Lower lobe of right lung (tissue), 2 donors: ENCODE results near the gene PBX4. TPM values are rescaled to one million over a fixed set of nuclear protein-coding genes. Genes with fewer than 3 reads are reported as not detected.

Experiments used
- ATAC-seq, 2 donors: fragments of 200-7000 bp; cut with Tn5 transposase; one replicate each; pipeline ENCODE4 v1.9.1; 2020 to 2022; ENCODE audit warnings: mild to moderate bottlenecking in 2 of 2, moderate library complexity in 2 of 2
- DNase-seq: peaks from one replicate; pipeline ENCODE4 v3.0.0-alpha.2; 2020
- H3K27ac ChIP-seq: fragments of 200-600 bp; one replicate; pipeline ENCODE4 v1.8.0; 2022
- H3K27me3 ChIP-seq: fragments of 200-600 bp; one replicate; pipeline ENCODE4 v1.8.0; 2022; ENCODE audit warnings: low read depth
- H3K36me3 ChIP-seq: fragments of 200-600 bp; one replicate; pipeline ENCODE4 v1.8.0; 2022; ENCODE audit warnings: mild to moderate bottlenecking
- H3K4me1 ChIP-seq: fragments of 200-600 bp; one replicate; pipeline ENCODE4 v1.8.0; 2022
- H3K4me3 ChIP-seq: fragments of 200-600 bp; one replicate; pipeline ENCODE4 v1.8.0; 2022; ENCODE audit warnings: mild to moderate bottlenecking
- H3K9me3 ChIP-seq: fragments of 200-600 bp; one replicate; pipeline ENCODE4 v1.8.0; 2022
- CTCF ChIP-seq: fragments of 200-600 bp; IDR thresholded peaks from one replicate; pipeline ENCODE4 v1.8.0; 2022; ENCODE audit warnings: antibody characterized with exemption, mild to moderate bottlenecking
- intact Hi-C: fragments of 100-400 bp; cut with DNase I; formaldehyde crosslinking; loops from one replicate; pipeline ENCODE4 v1.11.0; 2022
- total RNA-seq: library from RNA; stranded (reverse); fragmentation: NEBNext Ultra II Directional; extraction: Animal tissue kit (Norgen Biotek cat#: 25700); gene quantifications from one replicate; pipeline ENCODE4 v1.2.1, GENCODE V29; 2021
- donor health status: DM: no; HTN: yes; CAD: no; lungs with severe emphysema.

Gene PBX4
- total RNA-seq, 1 donor from 2014 or later: 3.7 TPM

- DNase-seq (no peak), ATAC-seq (no peak)
- H3K36me3 ChIP-seq: no peaks in the 10 kb centered on the region
- no peaks in the 10 kb centered on the region for H3K4me1 ChIP-seq
- no peak overlapping the region for H3K4me3 ChIP-seq
- TF ChIP-seq CTCF: no peak
- no peaks in the 10 kb centered on the region for H3K9me3 ChIP-seq
- peaks cover 29% of the 10 kb centered on the region for H3K27me3 ChIP-seq
- no peak overlapping the region for H3K27ac ChIP-seq
- intact Hi-C loops: no loop called here
Observed at GRCh38 chr19:19549804-19550464, 68.6 kb downstream of the PBX4 start.

- H3K4me3 ChIP-seq: no peak overlapping the region
- no peaks in the 10 kb centered on the region for H3K9me3 ChIP-seq
- no peak overlapping the region for H3K27ac ChIP-seq
- H3K4me1 ChIP-seq: no peaks in the 10 kb centered on the region
- no peaks in the 10 kb centered on the region for H3K36me3 ChIP-seq
- intact Hi-C loops: no loop called here
- DNase-seq (no peak), ATAC-seq (no peak)
- peaks cover 32% of the 10 kb centered on the region for H3K27me3 ChIP-seq
- TF ChIP-seq CTCF: no peak
Observed at GRCh38 chr19:19548915-19549759, 69.3 kb downstream of the PBX4 start.

GRCh38 chr19:19547674-19548336 lies 70.7 kb downstream of the PBX4 start:
- TF ChIP-seq CTCF: no peak
- no peaks in the 10 kb centered on the region for H3K36me3 ChIP-seq
- no peak overlapping the region for H3K27ac ChIP-seq
- no peaks in the 10 kb centered on the region for H3K9me3 ChIP-seq
- no peak overlapping the region for H3K4me3 ChIP-seq
- ATAC-seq: no peak
- intact Hi-C loops: no loop called here
- no peak for DNase-seq
- H3K4me1 ChIP-seq: no peaks in the 10 kb centered on the region
- peaks cover 44% of the 10 kb centered on the region for H3K27me3 ChIP-seq

GRCh38 chr19:19546751-19547162 lies 71.7 kb downstream of the PBX4 start:
- Histone ChIP-seq H3K9me3 (no peaks in the 10 kb centered on the region), H3K4me3 (no peak overlapping the region), H3K27ac (no peak overlapping the region), H3K27me3 (peaks cover 55% of the 10 kb centered on the region), H3K4me1 (no peaks in the 10 kb centered on the region), H3K36me3 (no peaks in the 10 kb centered on the region)
- ATAC-seq (no peak), DNase-seq (no peak)
- TF ChIP-seq CTCF: no peak
- intact Hi-C loops: no loop called here

GRCh38 chr19:19545707-19546106 lies 72.8 kb downstream of the PBX4 start:
- peaks cover 8% of the 10 kb centered on the region for H3K4me1 ChIP-seq
- H3K36me3 ChIP-seq: no peaks in the 10 kb centered on the region
- H3K9me3 ChIP-seq: no peaks in the 10 kb centered on the region
- no peak for TF ChIP-seq CTCF
- DNase-seq: no peak
- H3K27ac ChIP-seq: no peak overlapping the region
- intact Hi-C loops: no loop called here
- H3K27me3 ChIP-seq: peaks cover 65% of the 10 kb centered on the region
- H3K4me3 ChIP-seq: no peak overlapping the region
- no peak for ATAC-seq
